SH-SY5Y (cell line): ENCODE results near the gene CKMT2.

Experiments used
- GATA2 ChIP-seq: IDR thresholded peaks from 2 replicates; pipeline ENCODE4 v1.6.1; 2011; ENCODE audit warnings: mild to moderate bottlenecking, low read depth, low read length
- GATA3 ChIP-seq: IDR thresholded peaks from 2 replicates; pipeline ENCODE4 v1.6.1; 2011; ENCODE audit warnings: low read depth, mild to moderate bottlenecking, low read length, moderate library complexity

DNA sequence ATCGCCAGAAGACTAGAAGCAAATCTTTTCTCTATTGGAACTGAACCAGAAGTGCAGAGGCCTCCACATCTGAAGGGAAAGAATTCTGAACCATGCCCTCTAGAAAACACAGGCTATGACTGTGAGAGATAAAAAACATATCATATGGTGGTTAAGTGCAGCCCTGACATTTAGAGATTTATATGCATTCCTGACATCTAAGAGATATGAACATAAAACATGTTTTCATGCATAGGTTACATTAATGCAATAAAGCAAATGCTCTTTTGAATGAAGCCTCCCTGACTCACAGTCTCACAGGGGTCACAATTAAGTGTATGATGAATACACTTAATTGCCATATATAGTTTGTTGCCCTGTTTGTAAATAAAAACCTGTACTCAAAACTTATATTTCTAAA lies 28.9 kb upstream of the CKMT2 start:
- TF ChIP-seq GATA3, result no peak
- no peak for TF ChIP-seq GATA2
